H1 (cell line): ENCODE data around the gene ACP2. TPM values are rescaled to one million over a fixed set of nuclear protein-coding genes. Genes with fewer than 3 reads are reported as not detected.

Experiments used
- CTCF ChIA-PET: fragments of 300-600 bp; sonication (Branson Sonifier 250); formaldehyde crosslinking; loops from one replicate; lab custom pipeline; 2021; ENCODE audit not compliant: partially characterized antibody; lab: Charles Lee
- POLR2A ChIA-PET: fragments of 300-600 bp; sonication (Branson Sonifier 250); formaldehyde crosslinking; loops from one replicate; lab custom pipeline; 2021; ENCODE audit warnings: inconsistent platforms; ENCODE audit not compliant: partially characterized antibody; lab: Charles Lee
- DNase-seq, 2 experiments: peaks; one replicate each; pipeline versions ENCODE4 v3.0.0 to v3.0.0-alpha.2; 2010 to 2022; ENCODE audit warnings: low spot score in 2 of 2, low read depth in 1 of 2, mixed read lengths in 1 of 2
- FAIRE-seq: peaks from 2 replicates; lab custom pipeline; 2011; peaks lifted over from hg19 to GRCh38; lab: Jason Lieb, UNC
- H2AFZ ChIP-seq: 2 replicates; pipeline ENCODE4 v1.8.1; 2012; ENCODE audit warnings: low read length, inconsistent platforms
- H2AK5ac ChIP-seq: 2 replicates; pipeline ENCODE4 v1.6.1; 2013; ENCODE audit warnings: low read depth, low read length
- H2BK120ac ChIP-seq: replicated peaks from 2 replicates; pipeline ENCODE3; 2013; ENCODE audit warnings: low read depth, low read length, inconsistent platforms
- H2BK12ac ChIP-seq: 2 replicates; pipeline ENCODE4 v1.6.1; 2013; ENCODE audit warnings: low read depth, low read length
- H2BK15ac ChIP-seq: 2 replicates; pipeline ENCODE4 v1.6.1; 2013; ENCODE audit warnings: low read length
- H2BK20ac ChIP-seq: 2 replicates; pipeline ENCODE4 v1.6.1; 2013; ENCODE audit warnings: low read length
- H2BK5ac ChIP-seq: 2 replicates; pipeline ENCODE4 v1.6.1; 2013; ENCODE audit warnings: low read depth, low read length
- H3K14ac ChIP-seq: 2 replicates; pipeline ENCODE4 v1.6.1; 2013; ENCODE audit warnings: inconsistent platforms; ENCODE audit not compliant: insufficient read length
- H3K18ac ChIP-seq: 2 replicates; pipeline ENCODE4 v1.6.1; 2013; ENCODE audit warnings: low read length; ENCODE audit errors: extremely low read depth
- H3K23ac ChIP-seq: 2 replicates; pipeline ENCODE4 v1.6.1; 2013; ENCODE audit warnings: inconsistent platforms; ENCODE audit not compliant: insufficient read length
- H3K23me2 ChIP-seq: 2 replicates; pipeline ENCODE4 v1.6.1; 2013; ENCODE audit warnings: low read depth, low read length
- H3K27ac ChIP-seq: 2 replicates; pipeline ENCODE4 v1.6.1; 2011; ENCODE audit warnings: low read depth, low read length, inconsistent platforms
- H3K27me3 ChIP-seq, 4 experiments: replicated peaks in 1 of 4; 1 replicate in 1 of 4; 2 replicates in 3 of 4; pipeline versions ENCODE4 v1.6.1 to v1.8.1; 2011 to 2013; ENCODE audit warnings: low read length in 3 of 4, mild to moderate bottlenecking in 3 of 4, inconsistent platforms in 2 of 4, mixed read lengths in 2 of 4, moderate library complexity in 1 of 4; ENCODE audit not compliant: control insufficient read depth in 3 of 4, insufficient read depth in 3 of 4; ENCODE audit errors: extremely low read depth in 1 of 4
- H3K36me3 ChIP-seq, 4 experiments: 2 replicates each; pipeline versions ENCODE4 v1.6.1 to v1.8.1; 2011 to 2013; ENCODE audit warnings: mild to moderate bottlenecking in 4 of 4, low read length in 3 of 4, moderate library complexity in 2 of 4, control low read depth in 1 of 4, inconsistent platforms in 1 of 4; ENCODE audit not compliant: insufficient read depth in 4 of 4, control insufficient read depth in 2 of 4
- H3K4ac ChIP-seq: replicated peaks from 2 replicates; pipeline ENCODE3; 2013; ENCODE audit warnings: low read length, low read depth, mixed read lengths, inconsistent platforms; ENCODE audit not compliant: insufficient read length
- H3K4me1 ChIP-seq, 4 experiments: replicated peaks in 1 of 4; 1 replicate in 1 of 4; 2 replicates in 3 of 4; pipeline versions ENCODE4 v1.6.1 to v1.8.1; 2011 to 2013; ENCODE audit warnings: low read length in 3 of 4, inconsistent platforms in 2 of 4, mixed read lengths in 1 of 4; ENCODE audit not compliant: insufficient read depth in 4 of 4, control insufficient read depth in 3 of 4
- H3K4me2 ChIP-seq, 2 experiments: 2 replicates each; pipeline versions ENCODE4 v1.6.1 to v1.8.1; 2011 to 2013; ENCODE audit warnings: low read depth in 2 of 2, low read length in 2 of 2, control low read depth in 1 of 2, inconsistent platforms in 1 of 2, mild to moderate bottlenecking in 1 of 2; ENCODE audit not compliant: insufficient read depth in 1 of 2
- H3K4me3 ChIP-seq, 4 experiments: fragments of 200-600, 300-600 bp in 1 of 4; sonication (generic), shearing (Covaris generic), sonication (Bioruptor Twin) in 1 of 4; 2 replicates each; pipeline versions ENCODE4 v1.5.1 to v1.8.1; 2011 to 2016; ENCODE audit warnings: low read length in 4 of 4, low read depth in 3 of 4, control low read depth in 2 of 4, inconsistent platforms in 2 of 4, mild to moderate bottlenecking in 2 of 4, mixed read lengths in 1 of 4, moderate library complexity in 1 of 4; ENCODE audit not compliant: insufficient read depth in 2 of 4; ENCODE audit errors: extremely low read depth in 1 of 4
- H3K56ac ChIP-seq: replicated peaks from 2 replicates; pipeline ENCODE3; 2013; ENCODE audit warnings: low read depth, mild to moderate bottlenecking, mixed read lengths, low read length, inconsistent platforms; ENCODE audit not compliant: insufficient read length
- H3K79me1 ChIP-seq: 2 replicates; pipeline ENCODE4 v1.6.1; 2013; ENCODE audit warnings: low read depth, low read length, control low read depth
- H3K79me2 ChIP-seq, 2 experiments: 2 replicates each; pipeline versions ENCODE4 v1.6.1 to v1.8.1; 2012 to 2013; ENCODE audit warnings: low read length in 2 of 2, mild to moderate bottlenecking in 2 of 2, inconsistent platforms in 1 of 2; ENCODE audit not compliant: insufficient read depth in 2 of 2, control insufficient read depth in 1 of 2
- H3K9ac ChIP-seq, 4 experiments: replicated peaks in 1 of 4; 1 replicate in 1 of 4; 2 replicates in 3 of 4; pipeline versions ENCODE4 v1.6.1 to v1.8.1; 2011 to 2013; ENCODE audit warnings: low read depth in 3 of 4, low read length in 3 of 4, control low read depth in 2 of 4, mild to moderate bottlenecking in 2 of 4, moderate library complexity in 2 of 4, inconsistent platforms in 1 of 4; ENCODE audit errors: extremely low read depth in 1 of 4
- H3K9me3 ChIP-seq, 2 experiments: 2 replicates each; pipeline versions ENCODE4 v1.6.1 to v1.8.1; 2012 to 2013; ENCODE audit warnings: mild to moderate bottlenecking in 2 of 2, moderate library complexity in 2 of 2, control low read depth in 1 of 2, inconsistent platforms in 1 of 2, low read depth in 1 of 2, low read length in 1 of 2, mixed read lengths in 1 of 2; ENCODE audit not compliant: insufficient read depth in 2 of 2
- H4K20me1 ChIP-seq, 2 experiments: replicated peaks in 1 of 2; 2 replicates each; pipeline versions ENCODE3 to v1.8.1; 2011 to 2013; ENCODE audit warnings: inconsistent platforms in 2 of 2, low read length in 2 of 2, mild to moderate bottlenecking in 1 of 2; ENCODE audit not compliant: insufficient read depth in 2 of 2, control insufficient read depth in 1 of 2
- H4K5ac ChIP-seq: 2 replicates; pipeline ENCODE4 v1.6.1; 2013; ENCODE audit warnings: low read length, low read depth, mixed read lengths, inconsistent platforms; ENCODE audit not compliant: insufficient read length
- H4K8ac ChIP-seq: 2 replicates; pipeline ENCODE4 v1.8.0; 2013; ENCODE audit warnings: mild to moderate bottlenecking, moderate library complexity, low read length, inconsistent platforms; ENCODE audit not compliant: insufficient read depth; ENCODE audit errors: extremely low read depth
- H4K91ac ChIP-seq: replicated peaks from 2 replicates; pipeline ENCODE3; 2013; ENCODE audit warnings: low read length, mixed read lengths, inconsistent platforms; ENCODE audit not compliant: insufficient read length
- EGR1 ChIP-seq: IDR thresholded peaks from 2 replicates; pipeline ENCODE4 v1.6.1; 2011; ENCODE audit warnings: low read depth, low read length, borderline replicate concordance
- FOSL1 ChIP-seq: IDR thresholded peaks from 2 replicates; pipeline ENCODE4 v1.6.1; 2011; ENCODE audit warnings: mild to moderate bottlenecking, low read depth, low read length, moderate library complexity; ENCODE audit not compliant: insufficient read depth
- HDAC6 ChIP-seq: IDR thresholded peaks from one replicate; pipeline ENCODE4 v1.7.1; 2012; ENCODE audit warnings: low read depth, mild to moderate bottlenecking, inconsistent platforms, low read length, moderate library complexity
- TAF7 ChIP-seq: optimal IDR thresholded peaks from 2 replicates; pipeline ENCODE3; 2011; ENCODE audit warnings: low read depth, mild to moderate bottlenecking, inconsistent platforms, low read length, moderate library complexity, borderline replicate concordance
- WGBS, 2 experiments: shearing (Covaris generic) in 1 of 2; methylation state at CpG; one replicate each; pipeline versions ENCODE4 v1.1.6 to v1.1.7; 2013 to 2015; ENCODE audit warnings: low lambda C conversion rate in 2 of 2, mixed read lengths in 2 of 2, inconsistent platforms in 1 of 2, low coverage in 1 of 2, missing lambda C conversion rate in 1 of 2; ENCODE audit not compliant: insufficient replicate concordance in 2 of 2, insufficient coverage in 1 of 2, insufficient read length in 1 of 2; ENCODE audit errors: extremely low coverage in 1 of 2, missing lambda C conversion rate in 1 of 2; 5-methylcytosine and 5-hydroxymethylcytosine counted together
- polyA plus RNA-seq, 7 experiments: library from polyadenylated mRNA; depleted of rRNA in 3 of 7; stranded (reverse) in 5 of 7; unstranded in 2 of 7; fragments of >200 nt in 5 of 7; fragments of 200-250 nt in 2 of 7; gene quantifications; 1 replicate in 5 of 7; 2 replicates in 1 of 7; 4 replicates in 1 of 7; pipeline versions ENCODE4 v1.2.1 to v1.2.3, GENCODE V29; 2011 to 2013; ENCODE audit warnings: missing spikeins in 2 of 7, mixed read lengths in 2 of 7
- total RNA-seq: library from RNA; stranded (reverse); fragmentation: NEBNext Ultra II Directional; extraction: Animal tissue kit (Norgen Biotek cat#: 25700); gene quantifications from 2 replicates; pipeline ENCODE4 v1.2.1, GENCODE V29; 2021
- TF ChIP-seq, protein P1 (sequence below): IDR thresholded peaks from 2 replicates; pipeline ENCODE4 v1.6.1; 2012; ENCODE audit warnings: inconsistent platforms

The ACP2 gene
- total and polyA plus RNA-seq, 2 of the 8 experiments (the other 6 are each of a cell fraction or from before 2014, with no cell fraction given) = 17.8 to 19.8 TPM

DNA sequence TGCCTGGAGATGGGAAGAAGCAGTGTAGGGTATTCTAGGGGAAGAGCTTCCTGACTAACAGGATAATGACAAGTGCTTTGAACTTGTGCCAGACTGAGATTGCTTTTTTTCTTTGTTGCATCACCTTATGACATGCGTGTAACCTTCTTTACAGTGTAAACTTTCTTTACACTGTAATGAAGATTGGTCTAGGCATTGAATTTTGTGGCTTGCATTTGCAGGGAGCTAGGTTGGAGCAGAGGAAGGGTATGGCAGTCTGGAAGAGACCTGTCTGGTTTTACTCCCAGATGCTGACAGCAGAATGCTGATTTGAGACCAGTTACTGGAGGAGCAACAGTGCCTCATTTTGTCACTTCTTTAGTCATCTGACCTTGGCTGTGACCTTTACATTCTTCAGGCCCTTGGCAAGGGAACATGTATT lies 28.2 kb downstream of the ACP2 start:
- Histone ChIP-seq H2BK15ac (no peak overlapping the region), H3K23me2 (peaks cover 10% of the 10 kb centered on the region), H3K23ac (no peak overlapping the region), H3K4me3 (no peak overlapping the region), H4K20me1 (peaks cover 0 to 5% of the 10 kb centered on the region in 2 experiments), H3K4me2 (no peak overlapping the region), H2BK120ac (no peak overlapping the region), H3K9me3 (no peaks in the 10 kb centered on the region), H2BK20ac (no peak overlapping the region), H3K4ac (no peak overlapping the region), H3K4me1 (peaks cover 0 to 10% (median 8%) of the 10 kb centered on the region in 4 experiments; a peak in 6 of 7 replicates), H3K9ac (no peak overlapping the region), H3K27ac (no peak overlapping the region), H2BK12ac (no peak overlapping the region), H2BK5ac (no peak overlapping the region), H3K18ac (no peak overlapping the region), H2AFZ (no peak overlapping the region), H3K14ac (no peak overlapping the region), H3K79me2 (peaks cover 6 to 26% of the 10 kb centered on the region in 2 experiments; a peak in 3 of 4 replicates), H3K36me3 (peaks cover 18 to 35% (median 27%) of the 10 kb centered on the region in 4 experiments; a peak in 7 of 8 replicates), H4K8ac (no peak overlapping the region), H4K91ac (no peak overlapping the region), H3K79me1 (no peaks in the 10 kb centered on the region; the same call in 1 of the 2 replicates), H3K27me3 (no peaks in the 10 kb centered on the region), H2AK5ac (no peak overlapping the region), H3K56ac (no peak overlapping the region), H4K5ac (no peak overlapping the region)
- no peak for FAIRE-seq
- ChIA-PET CTCF (interaction anchor here (1.2 to 9.1 kb wide), 6 partner anchors 12 to 135 kb away, joined by 4 to 79 read pairs (median 9); partner anchors contain the start of gene ARFGAP2), POLR2A (interaction anchor here (0.9 to 3.4 kb wide), 8 partner anchors 10 to 39 kb away, joined by 3 to 23 read pairs (median 3); partner anchors contain the start of gene ACP2)
- DNase-seq = no peak
- WGBS, 2 experiments = 88% methylated on average over 1 of the region's 1 CpG; no CpG with 5 or more reads in 1 of the 2 experiments
- TF ChIP-seq HDAC6 (no peak), EGR1 (no peak), TAF7 (no peak), FOSL1 (no peak)
- TF ChIP-seq, protein P1, sequence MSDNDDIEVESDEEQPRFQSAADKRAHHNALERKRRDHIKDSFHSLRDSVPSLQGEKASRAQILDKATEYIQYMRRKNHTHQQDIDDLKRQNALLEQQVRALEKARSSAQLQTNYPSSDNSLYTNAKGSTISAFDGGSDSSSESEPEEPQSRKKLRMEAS = no peak
